ENCODE data around the gene APOA1.
A peak's percentile ranks its signal among the peaks of the same experiment; 100 is the strongest.
"Not testable (repeated sequence)": the region's sequence is repeated elsewhere in the genome, so short reads cannot be mapped to it uniquely, and the experiment has no call there.

The APOA1 gene

DNA sequence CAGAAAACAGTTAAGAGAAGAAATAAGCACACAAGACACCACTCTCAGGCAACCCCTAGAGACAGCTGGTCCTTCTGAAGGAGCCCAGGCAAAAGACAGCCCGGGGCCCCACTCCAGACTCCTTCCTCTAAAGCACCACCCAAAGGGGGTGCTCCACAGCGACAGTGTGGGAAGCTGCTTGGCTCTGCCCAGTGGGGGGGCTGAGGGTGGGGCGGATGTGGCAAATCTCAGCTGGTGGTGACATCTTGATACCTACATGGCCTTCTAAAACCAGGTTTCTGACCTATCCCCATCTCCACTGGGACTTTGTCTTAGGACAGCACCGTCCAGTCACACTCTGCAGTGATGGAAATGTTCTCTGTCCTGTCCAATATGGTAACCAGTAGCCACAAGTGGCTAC is 10.2 kb upstream of the APOA1 start:
- no peak overlapping the region for H3K4me3 Mint-ChIP-seq
- H3K4me1 Mint-ChIP-seq = peaks cover 23% of the 10 kb centered on the region
- H3K27me3 Mint-ChIP-seq = no peaks in the 10 kb centered on the region
- no peak for ATAC-seq
- H3K36me3 Mint-ChIP-seq = peaks cover 60% of the 10 kb centered on the region
- H3K27ac Mint-ChIP-seq = no peak overlapping the region
- H3K9me3 Mint-ChIP-seq = no peaks in the 10 kb centered on the region

GRCh38 chr11:116844722-116845121 is 7.3 kb upstream of the APOA1 start:
- Mint-ChIP-seq H3K27ac (no peak overlapping the region), H3K27me3 (no peaks in the 10 kb centered on the region), H3K4me3 (no peak overlapping the region), H3K9me3 (no peaks in the 10 kb centered on the region), H3K4me1 (no peaks in the 10 kb centered on the region), H3K36me3 (peaks cover 50% of the 10 kb centered on the region)
- no peak for ATAC-seq

- no peaks in the 10 kb centered on the region for H3K27me3 Mint-ChIP-seq
- no peak for ATAC-seq
- H3K36me3 Mint-ChIP-seq = peaks cover 41% of the 10 kb centered on the region
- no peak overlapping the region for H3K27ac Mint-ChIP-seq
- no peak overlapping the region for H3K4me3 Mint-ChIP-seq
- no peaks in the 10 kb centered on the region for H3K4me1 Mint-ChIP-seq
- no peaks in the 10 kb centered on the region for H3K9me3 Mint-ChIP-seq
These were observed 6.2 kb upstream of the APOA1 start for GRCh38 chr11:116843661-116844060.

DNA sequence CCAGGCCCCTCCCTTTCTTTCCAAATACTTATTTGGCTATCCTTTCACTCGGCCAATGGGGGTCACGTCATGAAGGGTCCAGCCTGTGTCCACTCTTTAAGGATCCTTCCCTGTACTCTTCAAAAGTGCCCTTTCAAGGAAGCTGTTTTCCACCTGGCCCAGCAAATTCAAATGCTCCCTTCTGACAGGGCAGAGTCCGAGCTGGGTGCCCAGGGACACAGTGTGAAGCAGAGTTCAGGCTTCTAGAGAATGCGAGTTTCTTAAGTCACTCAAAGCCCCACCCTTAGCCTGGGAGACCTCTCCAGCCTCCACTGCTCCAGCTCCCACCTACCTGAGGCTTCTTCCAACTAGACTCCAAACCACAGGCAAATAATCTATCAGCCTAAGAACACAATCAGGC is 5.5 kb upstream of the APOA1 start:
- ATAC-seq = no peak
- no peaks in the 10 kb centered on the region for H3K4me1 Mint-ChIP-seq
- H3K27me3 Mint-ChIP-seq = no peaks in the 10 kb centered on the region
- no peaks in the 10 kb centered on the region for H3K9me3 Mint-ChIP-seq
- no peak overlapping the region for H3K27ac Mint-ChIP-seq
- no peak overlapping the region for H3K4me3 Mint-ChIP-seq
- H3K36me3 Mint-ChIP-seq = peaks cover 39% of the 10 kb centered on the region

GRCh38 chr11:116842117-116842516 is 4.7 kb upstream of the APOA1 start:
- Mint-ChIP-seq H3K4me1 (no peaks in the 10 kb centered on the region), H3K36me3 (peaks cover 36% of the 10 kb centered on the region), H3K27ac (no peak overlapping the region), H3K4me3 (no peak overlapping the region), H3K27me3 (no peaks in the 10 kb centered on the region), H3K9me3 (no peaks in the 10 kb centered on the region)
- ATAC-seq = no peak

DNA sequence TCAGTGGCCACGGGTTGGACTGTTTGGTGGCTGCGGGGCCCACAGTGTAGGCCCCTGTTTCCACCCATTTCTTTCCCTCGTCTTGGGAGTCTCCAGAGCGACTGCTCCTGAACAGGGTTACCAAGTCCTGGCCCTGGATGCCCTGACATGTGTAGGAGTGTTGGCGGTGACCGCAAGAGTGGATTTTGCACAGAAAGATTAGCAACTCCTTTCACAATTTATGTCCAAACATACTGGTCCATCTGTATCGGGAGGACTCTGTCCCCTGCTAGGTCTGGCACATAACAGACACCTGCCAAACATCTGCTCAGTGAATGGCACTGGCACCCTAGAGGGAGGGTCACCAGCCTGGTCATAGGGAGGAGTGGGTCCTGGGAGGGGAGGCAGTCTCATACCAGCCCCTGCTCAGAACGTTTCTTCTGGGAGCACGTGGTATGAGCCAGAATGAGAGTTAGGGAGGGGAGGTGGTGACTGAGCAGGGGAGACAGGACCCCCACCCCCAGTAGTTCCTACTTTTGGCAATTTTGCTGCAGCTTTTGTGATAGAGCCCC is 3.4 kb upstream of the APOA1 start:
- Mint-ChIP-seq H3K36me3 (peaks cover 23% of the 10 kb centered on the region), H3K9me3 (no peaks in the 10 kb centered on the region), H3K4me1 (peaks cover 6% of the 10 kb centered on the region), H3K27ac (no peak overlapping the region), H3K27me3 (no peaks in the 10 kb centered on the region), H3K4me3 (no peak overlapping the region)
- no peak for ATAC-seq

- peaks cover 12% of the 10 kb centered on the region for H3K4me1 Mint-ChIP-seq
- no peaks in the 10 kb centered on the region for H3K27me3 Mint-ChIP-seq
- peaks cover 19% of the 10 kb centered on the region for H3K36me3 Mint-ChIP-seq
- H3K27ac Mint-ChIP-seq = no peak overlapping the region
- no peak overlapping the region for H3K4me3 Mint-ChIP-seq
- no peak for ATAC-seq
- no peaks in the 10 kb centered on the region for H3K9me3 Mint-ChIP-seq
These were observed 2.9 kb upstream of the APOA1 start for GRCh38 chr11:116840224-116840745.

DNA sequence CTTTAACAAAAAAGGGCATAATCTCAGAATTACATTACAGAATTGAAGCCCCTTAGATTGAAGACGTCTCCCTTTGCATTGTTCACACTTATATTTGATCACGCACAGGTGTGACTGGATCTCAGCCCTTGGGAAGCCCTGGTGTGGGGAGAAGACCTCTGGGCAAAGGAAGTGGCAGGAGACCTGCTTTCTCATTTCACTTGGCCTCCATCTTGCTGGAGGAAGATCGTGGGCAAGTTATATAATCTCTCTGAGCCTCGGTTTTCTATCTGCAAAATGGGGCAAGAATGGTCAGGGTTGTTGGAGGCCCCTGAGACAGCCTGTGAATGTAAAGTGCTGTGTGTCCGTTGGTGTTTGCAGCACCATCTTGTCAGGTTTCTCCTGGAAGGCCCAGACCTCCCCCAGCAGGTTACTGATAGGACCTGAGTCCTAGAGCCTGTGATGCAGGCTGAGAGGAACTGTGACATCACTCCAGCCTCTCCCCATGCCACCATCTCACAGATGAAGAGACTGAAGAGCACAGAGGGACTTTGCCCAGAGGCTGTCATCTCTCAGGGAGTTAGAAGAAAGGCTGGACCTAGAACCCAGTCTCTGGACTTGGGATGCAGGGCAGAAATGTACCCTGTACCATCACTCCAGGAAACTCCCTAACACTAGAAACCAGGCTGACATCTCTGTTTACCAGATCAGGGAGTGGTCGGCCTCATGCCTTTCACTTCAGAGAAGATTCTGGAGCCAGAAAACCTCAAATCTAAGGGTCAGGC is 1.1 kb upstream of the APOA1 start:
- H3K27me3 Mint-ChIP-seq = no peaks in the 10 kb centered on the region
- no peaks in the 10 kb centered on the region for H3K9me3 Mint-ChIP-seq
- peaks cover 19% of the 10 kb centered on the region for H3K4me1 Mint-ChIP-seq
- peaks cover 7% of the 10 kb centered on the region for H3K36me3 Mint-ChIP-seq
- H3K27ac Mint-ChIP-seq = no peak overlapping the region
- H3K4me3 Mint-ChIP-seq = no peak overlapping the region
- ATAC-seq = no peak

DNA sequence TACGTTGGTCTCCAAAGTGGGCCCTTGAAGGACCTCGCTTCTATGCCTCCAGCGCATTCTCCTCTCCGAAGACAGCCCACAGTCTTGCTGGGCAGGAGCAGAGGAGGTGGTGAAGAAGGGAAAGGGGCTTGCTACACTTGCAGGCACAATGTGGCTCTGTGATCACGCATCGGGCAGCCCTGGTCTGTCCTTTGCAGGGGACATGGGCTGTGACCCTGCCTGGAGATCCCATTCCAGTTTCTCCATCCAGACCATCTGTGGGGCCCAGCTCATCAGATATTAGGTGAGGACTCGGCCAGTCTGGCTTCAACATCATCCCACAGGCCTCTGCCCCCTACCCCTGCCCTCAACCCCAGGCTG is 810 bp downstream of the APOA1 start:
- Mint-ChIP-seq H3K4me3 (no peak overlapping the region), H3K9me3 (no peaks in the 10 kb centered on the region), H3K4me1 (peaks cover 19% of the 10 kb centered on the region), H3K27ac (no peak overlapping the region), H3K36me3 (no peaks in the 10 kb centered on the region), H3K27me3 (no peaks in the 10 kb centered on the region)
- ATAC-seq = no peak

DNA sequence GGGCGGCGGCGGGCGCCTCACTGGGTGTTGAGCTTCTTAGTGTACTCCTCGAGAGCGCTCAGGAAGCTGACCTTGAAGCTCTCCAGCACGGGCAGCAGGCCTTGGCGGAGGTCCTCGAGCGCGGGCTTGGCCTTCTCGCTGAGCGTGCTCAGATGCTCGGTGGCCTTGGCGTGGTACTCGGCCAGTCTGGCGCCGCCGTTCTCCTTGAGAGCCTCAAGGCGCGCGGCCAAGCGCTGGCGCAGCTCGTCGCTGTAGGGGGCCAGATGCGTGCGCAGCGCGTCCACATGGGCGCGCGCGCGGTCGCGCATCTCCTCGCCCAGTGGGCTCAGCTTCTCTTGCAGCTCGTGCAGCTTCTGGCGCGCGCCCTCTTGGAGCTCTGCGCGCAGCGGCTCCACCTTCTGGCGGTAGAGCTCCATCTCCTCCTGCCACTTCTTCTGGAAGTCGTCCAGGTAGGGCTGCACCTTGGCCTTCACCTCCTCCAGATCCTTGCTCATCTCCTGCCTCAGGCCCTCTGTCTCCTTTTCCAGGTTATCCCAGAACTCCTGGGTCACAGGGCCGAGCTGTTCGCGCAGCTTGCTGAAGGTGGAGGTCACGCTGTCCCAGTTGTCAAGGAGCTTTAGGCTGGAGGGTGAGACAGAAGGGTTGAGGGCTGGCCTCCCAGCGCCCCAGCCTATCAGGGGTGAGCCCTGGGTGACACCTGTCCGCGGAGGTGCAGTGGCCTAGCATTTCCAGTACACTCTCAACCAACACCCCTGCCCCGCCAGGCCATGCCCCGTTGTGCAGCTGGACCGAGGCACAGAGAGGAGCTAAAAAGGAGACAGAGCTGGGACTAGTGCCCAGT is 1.4 kb downstream of the APOA1 start:
- H3K4me1 Mint-ChIP-seq = peaks cover 19% of the 10 kb centered on the region
- peak overlapping the region; percentile 32 for H3K27ac Mint-ChIP-seq
- peak overlapping the region; percentile 63 for H3K4me3 Mint-ChIP-seq

DNA sequence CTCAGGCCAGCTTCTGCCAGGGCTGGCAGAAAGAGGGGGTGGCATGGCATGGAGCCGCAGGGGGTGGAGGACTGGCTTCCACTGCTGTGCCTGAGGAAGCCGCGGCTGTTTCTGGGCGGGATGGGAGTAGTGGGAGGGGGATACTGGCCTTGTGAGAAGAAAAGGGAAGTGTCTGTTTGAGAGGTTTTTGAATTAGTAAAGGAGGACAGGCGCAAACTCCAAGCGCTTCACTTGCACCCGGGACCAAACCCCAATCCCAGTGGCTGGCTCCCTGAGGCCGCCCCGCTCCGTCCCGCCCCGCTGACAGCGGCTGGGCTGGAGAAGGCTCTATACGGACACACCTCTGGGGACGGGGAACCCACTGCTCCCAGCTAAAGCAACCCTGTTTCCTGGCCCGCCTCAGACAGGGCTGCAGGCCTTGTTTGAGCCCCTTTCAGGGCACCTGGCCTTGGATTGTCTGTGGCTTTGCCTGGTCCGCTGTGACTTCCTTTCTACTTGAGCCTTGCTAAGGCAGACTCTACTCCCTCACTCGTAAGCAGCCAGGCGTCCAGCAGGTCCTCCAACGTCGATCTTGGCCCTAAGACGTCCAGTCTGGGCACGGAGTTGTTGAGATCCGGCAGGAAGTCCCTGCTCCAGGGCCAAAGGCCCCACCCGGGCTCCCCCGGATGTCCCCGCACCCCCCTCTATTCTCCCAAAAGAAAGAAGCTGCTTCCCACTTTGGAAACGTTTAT is 2.2 kb downstream of the APOA1 start:
- no peaks in the 10 kb centered on the region for H3K36me3 Mint-ChIP-seq
- no peaks in the 10 kb centered on the region for H3K9me3 Mint-ChIP-seq
- peak overlapping the region; percentile 32 for H3K27ac Mint-ChIP-seq
- peak overlapping the region; percentile 63 for H3K4me3 Mint-ChIP-seq
- peak; percentile 1 for ATAC-seq
- H3K27me3 Mint-ChIP-seq = peaks cover 11% of the 10 kb centered on the region
- peaks cover 19% of the 10 kb centered on the region for H3K4me1 Mint-ChIP-seq

More for the DNA sequence above, 1.4 kb downstream of the APOA1 start:
- Mint-ChIP-seq H3K9me3 (no peaks in the 10 kb centered on the region), H3K36me3 (no peaks in the 10 kb centered on the region), H3K27me3 (peaks cover 6% of the 10 kb centered on the region)
- ATAC-seq = peak; percentile 86

DNA sequence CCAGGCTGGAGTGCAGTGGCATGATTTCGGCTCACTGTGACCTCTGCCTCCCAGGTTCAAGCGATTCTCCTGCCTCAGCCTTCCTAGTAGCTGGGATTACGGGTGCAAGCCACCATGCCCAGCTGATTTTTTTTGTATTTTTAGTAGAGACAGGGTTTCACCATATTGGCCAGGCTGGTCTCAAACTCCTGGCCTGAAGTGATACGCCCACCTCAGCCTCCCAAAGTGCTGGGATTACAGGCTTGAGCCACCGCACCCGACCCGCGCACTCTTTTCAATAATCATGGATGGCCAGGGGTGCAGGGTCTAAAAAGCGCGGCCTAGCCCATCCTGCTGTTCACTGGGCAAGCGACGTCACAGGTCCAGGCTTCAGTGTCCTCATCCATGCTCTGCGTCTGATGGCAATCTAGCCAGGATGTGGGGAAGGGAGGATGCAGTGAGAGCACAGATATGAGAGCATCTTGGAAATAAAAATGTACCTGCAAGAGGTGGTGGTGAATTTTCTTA is 2.8 kb downstream of the APOA1 start:
- H3K27ac Mint-ChIP-seq, H3K9me3 Mint-ChIP-seq, H3K36me3 Mint-ChIP-seq, ATAC-seq: not testable (repeated sequence)
- Mint-ChIP-seq H3K4me1 (peaks cover 19% of the 10 kb centered on the region), H3K27me3 (peaks cover 11% of the 10 kb centered on the region), H3K4me3 (peak overlapping the region; percentile 21)

- peaks cover 19% of the 10 kb centered on the region for H3K4me1 Mint-ChIP-seq
These were observed 3.4 kb downstream of the APOA1 start for GRCh38 chr11:116833816-116834534.

GRCh38 chr11:116833491-116833815 is 4.0 kb downstream of the APOA1 start:
- H3K9me3 Mint-ChIP-seq = no peaks in the 10 kb centered on the region
- peaks cover 11% of the 10 kb centered on the region for H3K27me3 Mint-ChIP-seq
- no peaks in the 10 kb centered on the region for H3K36me3 Mint-ChIP-seq
- H3K4me3 Mint-ChIP-seq = no peak overlapping the region
- ATAC-seq = no peak
- peaks cover 19% of the 10 kb centered on the region for H3K4me1 Mint-ChIP-seq
- H3K27ac Mint-ChIP-seq = no peak overlapping the region

More at GRCh38 chr11:116833816-116834534, 3.4 kb downstream of the APOA1 start:
- Mint-ChIP-seq H3K27me3 (peaks cover 11% of the 10 kb centered on the region), H3K9me3 (no peaks in the 10 kb centered on the region), H3K36me3 (no peaks in the 10 kb centered on the region), H3K27ac (no peak overlapping the region), H3K4me3 (no peak overlapping the region)
- ATAC-seq = no peak
